ENCODE measurements around the gene PLEKHM2. TPM values are rescaled to one million over a fixed set of nuclear protein-coding genes. Genes with fewer than 3 reads are reported as not detected.

Gene PLEKHM2
- total RNA-seq, 1 experiment from 2014 or later, result 45.9 TPM

GRCh38 chr1:15764269-15764764, 80.2 kb downstream of the PLEKHM2 start:
- no CpG with 5 or more reads among the region's 10 CpGs for WGBS (ENCODE audit: extremely low coverage, insufficient read length, low lambda C conversion rate)
- Histone ChIP-seq H2AFZ (ENCODE audit: low read length) (no peak overlapping the region), H3K23ac (ENCODE audit: insufficient read length, low read depth, low read length) (no peak overlapping the region), H3K4me2 (ENCODE audit: insufficient read depth, insufficient read length, low read length) (no peak overlapping the region), H3K79me2 (ENCODE audit: insufficient read depth, low read length) (peaks cover 19% of the 10 kb centered on the region; the same call in 1 of the 2 replicates), H4K20me1 (ENCODE audit: control insufficient read depth, insufficient read depth, insufficient read length) (no peaks in the 10 kb centered on the region), H3K27me3 (ENCODE audit: insufficient read depth, low read length) (no peaks in the 10 kb centered on the region), H2BK12ac (ENCODE audit: insufficient read length, low read depth, low read length) (no peak overlapping the region), H4K91ac (ENCODE audit: insufficient read length, low read depth, low read length) (no peak overlapping the region), H3K9ac (ENCODE audit: extremely low read depth, insufficient read length, low read length) (no peak overlapping the region), H3K18ac (ENCODE audit: insufficient read length, low read depth, low read length) (no peak overlapping the region), H3K4ac (ENCODE audit: low read depth, low read length) (no peak overlapping the region), H3K23me2 (ENCODE audit: insufficient read length, low read depth, low read length, poor library complexity, severe bottlenecking) (peaks cover 3% of the 10 kb centered on the region), H3K56ac (ENCODE audit: insufficient read length, low read depth, low read length) (no peak overlapping the region), H3K14ac (ENCODE audit: insufficient read depth, low read length) (no peak overlapping the region), H2AK5ac (ENCODE audit: insufficient read length, low read length) (no peak overlapping the region), H3K9me3 (ENCODE audit: control insufficient read depth, low read depth, low read length) (no peaks in the 10 kb centered on the region), H2BK15ac (ENCODE audit: low read depth, low read length) (no peak overlapping the region), H4K8ac (replicated peaks; ENCODE audit: insufficient read length, low read depth, low read length) (no peak overlapping the region), H2BK5ac (ENCODE audit: insufficient read length, low read length) (no peak overlapping the region), H3K27ac (ENCODE audit: insufficient read length, low read depth, low read length) (no peak overlapping the region), H4K5ac (ENCODE audit: insufficient read length, low read depth, low read length) (no peak overlapping the region), H3K4me1 (ENCODE audit: insufficient read depth, low read length) (peaks cover 4% of the 10 kb centered on the region; the same call in 1 of the 2 replicates), H2BK20ac (ENCODE audit: low read depth, low read length, poor library complexity, severe bottlenecking) (no peak overlapping the region), H2BK120ac (ENCODE audit: low read depth, low read length, poor library complexity, severe bottlenecking) (no peak overlapping the region), H3K79me1 (ENCODE audit: insufficient read depth, low read depth, low read length, poor library complexity, severe bottlenecking) (no peaks in the 10 kb centered on the region), H3T11ph (ENCODE audit: low read length) (no peak overlapping the region)
- H3K27ac Mint-ChIP-seq, result peak overlapping the region; percentile 64 to 77 (median 71); a peak in 3 of 7 replicates
- H3K4me3 Mint-ChIP-seq, result no peak overlapping the region
- DNase-seq, result no peak
- peaks cover 24 to 30% of the 10 kb centered on the region in 2 experiments for H3K4me1 Mint-ChIP-seq
- peaks cover 36 to 52% (median 39%) of the 10 kb centered on the region in 3 experiments; a peak in 6 of 7 replicates for H3K36me3 Mint-ChIP-seq (ENCODE audit: insufficient read depth in 1 of 3, low read depth in 3 of 3)
- no peaks in the 10 kb centered on the region for H3K9me3 Mint-ChIP-seq
- H3K27me3 Mint-ChIP-seq (ENCODE audit: low read depth), result no peaks in the 10 kb centered on the region
- TF ChIP-seq, protein P1, sequence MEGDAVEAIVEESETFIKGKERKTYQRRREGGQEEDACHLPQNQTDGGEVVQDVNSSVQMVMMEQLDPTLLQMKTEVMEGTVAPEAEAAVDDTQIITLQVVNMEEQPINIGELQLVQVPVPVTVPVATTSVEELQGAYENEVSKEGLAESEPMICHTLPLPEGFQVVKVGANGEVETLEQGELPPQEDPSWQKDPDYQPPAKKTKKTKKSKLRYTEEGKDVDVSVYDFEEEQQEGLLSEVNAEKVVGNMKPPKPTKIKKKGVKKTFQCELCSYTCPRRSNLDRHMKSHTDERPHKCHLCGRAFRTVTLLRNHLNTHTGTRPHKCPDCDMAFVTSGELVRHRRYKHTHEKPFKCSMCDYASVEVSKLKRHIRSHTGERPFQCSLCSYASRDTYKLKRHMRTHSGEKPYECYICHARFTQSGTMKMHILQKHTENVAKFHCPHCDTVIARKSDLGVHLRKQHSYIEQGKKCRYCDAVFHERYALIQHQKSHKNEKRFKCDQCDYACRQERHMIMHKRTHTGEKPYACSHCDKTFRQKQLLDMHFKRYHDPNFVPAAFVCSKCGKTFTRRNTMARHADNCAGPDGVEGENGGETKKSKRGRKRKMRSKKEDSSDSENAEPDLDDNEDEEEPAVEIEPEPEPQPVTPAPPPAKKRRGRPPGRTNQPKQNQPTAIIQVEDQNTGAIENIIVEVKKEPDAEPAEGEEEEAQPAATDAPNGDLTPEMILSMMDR (conservative IDR thresholded peaks at IDR 0.05), result no peak
